C4-2B (cell line): ENCODE results near the gene CD93.

Source experiments
- CTCF ChIP-seq: fragments of 450-650 bp; conservative IDR thresholded peaks from 2 replicates; pipeline ENCODE4 v1.5.1; 2017; ENCODE audit warnings: mild to moderate bottlenecking
- ZFX ChIP-seq: fragments of 450-650 bp; IDR thresholded peaks from 2 replicates; pipeline ENCODE4 v1.6.1; 2017

GRCh38 chr20:23107466-23107865, 21.3 kb upstream of the CD93 start:
- TF ChIP-seq CTCF (no peak), ZFX (no peak)
